Bronchial epithelial cell (primary cell): ENCODE results near the gene ANKRD40. TPM values are rescaled to one million over a fixed set of nuclear protein-coding genes. Genes with fewer than 3 reads are reported as not detected.

Experiments used
- DNase-seq: peaks from one replicate; pipeline ENCODE4 v3.0.0-alpha.2; 2010; ENCODE audit warnings: low read depth
- FAIRE-seq: peaks from 2 replicates; lab custom pipeline; 2011; peaks lifted over from hg19 to GRCh38; lab: Jason Lieb, UNC
- H3K27me3 ChIP-seq: 2 replicates; pipeline ENCODE4 v1.5.1; 2011; ENCODE audit warnings: low read length; ENCODE audit not compliant: control insufficient read depth, insufficient read depth
- H3K36me3 ChIP-seq: 2 replicates; pipeline ENCODE4 v1.5.1; 2011; ENCODE audit warnings: low read length; ENCODE audit not compliant: control insufficient read depth, insufficient read depth
- H3K4me3 ChIP-seq: 2 replicates; pipeline ENCODE4 v1.5.1; 2011; ENCODE audit warnings: mild to moderate bottlenecking, low read depth, low read length, control low read depth
- total RNA-seq: library from RNA; depleted of rRNA; stranded (reverse); fragments of >200 nt; gene quantifications from 2 replicates; pipeline ENCODE4 v1.2.1, GENCODE V29; 2014
- TF ChIP-seq, protein P1 (sequence below): IDR thresholded peaks from 2 replicates; pipeline ENCODE4 v1.5.1; 2011; ENCODE audit warnings: mild to moderate bottlenecking, moderate library complexity, low read length, control low read depth, inconsistent platforms; ENCODE audit not compliant: insufficient read depth, severe bottlenecking

The ANKRD40 gene
- total RNA-seq, 1 donor from 2014 or later, result 25.8 TPM

DNA sequence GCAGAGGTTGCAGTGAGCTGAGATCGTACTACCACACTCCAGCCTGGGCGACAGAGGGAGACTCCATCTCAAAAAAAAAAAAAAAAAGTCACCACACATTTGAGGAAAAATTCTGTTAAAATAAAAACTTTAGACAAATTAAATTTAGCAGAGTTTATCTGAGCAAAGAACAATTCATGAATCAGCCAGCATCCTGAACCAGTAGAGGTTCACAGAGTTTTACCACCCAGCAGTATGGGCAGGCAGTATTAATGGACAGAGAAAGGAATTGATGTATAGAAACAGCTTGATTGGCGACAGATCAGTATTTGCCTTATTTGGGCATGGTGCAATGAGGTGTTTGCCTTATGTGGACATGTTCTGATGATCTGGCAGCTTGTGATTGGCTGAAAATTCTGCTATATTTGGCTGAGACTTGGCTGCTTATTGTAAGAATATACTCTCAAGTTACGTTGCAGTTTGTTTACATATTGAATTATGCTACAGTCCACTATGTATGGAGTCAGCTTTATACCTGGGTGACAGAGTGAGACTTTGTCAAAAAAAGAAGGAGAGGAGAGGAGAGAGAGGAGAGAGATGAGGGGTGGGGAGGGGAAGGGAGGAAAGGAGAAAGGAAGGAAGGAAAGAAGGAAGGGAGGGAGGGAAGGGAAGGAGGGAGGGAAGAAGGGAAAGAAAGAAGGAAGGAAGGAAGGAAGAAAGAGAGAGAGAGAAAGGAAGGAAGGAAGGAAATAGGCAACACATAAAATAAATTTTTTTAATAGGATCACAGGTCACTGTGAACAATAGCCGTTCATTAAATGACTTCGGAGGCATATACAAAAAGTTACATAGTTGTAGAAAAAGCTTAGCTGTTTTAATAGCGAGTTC is 58.4 kb downstream of the ANKRD40 start:
- TF ChIP-seq, protein P1, sequence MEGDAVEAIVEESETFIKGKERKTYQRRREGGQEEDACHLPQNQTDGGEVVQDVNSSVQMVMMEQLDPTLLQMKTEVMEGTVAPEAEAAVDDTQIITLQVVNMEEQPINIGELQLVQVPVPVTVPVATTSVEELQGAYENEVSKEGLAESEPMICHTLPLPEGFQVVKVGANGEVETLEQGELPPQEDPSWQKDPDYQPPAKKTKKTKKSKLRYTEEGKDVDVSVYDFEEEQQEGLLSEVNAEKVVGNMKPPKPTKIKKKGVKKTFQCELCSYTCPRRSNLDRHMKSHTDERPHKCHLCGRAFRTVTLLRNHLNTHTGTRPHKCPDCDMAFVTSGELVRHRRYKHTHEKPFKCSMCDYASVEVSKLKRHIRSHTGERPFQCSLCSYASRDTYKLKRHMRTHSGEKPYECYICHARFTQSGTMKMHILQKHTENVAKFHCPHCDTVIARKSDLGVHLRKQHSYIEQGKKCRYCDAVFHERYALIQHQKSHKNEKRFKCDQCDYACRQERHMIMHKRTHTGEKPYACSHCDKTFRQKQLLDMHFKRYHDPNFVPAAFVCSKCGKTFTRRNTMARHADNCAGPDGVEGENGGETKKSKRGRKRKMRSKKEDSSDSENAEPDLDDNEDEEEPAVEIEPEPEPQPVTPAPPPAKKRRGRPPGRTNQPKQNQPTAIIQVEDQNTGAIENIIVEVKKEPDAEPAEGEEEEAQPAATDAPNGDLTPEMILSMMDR, result no peak
- H3K4me3 ChIP-seq, result no peak overlapping the region
- DNase-seq (peak; percentile 47), FAIRE-seq (peak; percentile 87)
- H3K36me3 ChIP-seq, result no peaks in the 10 kb centered on the region
- no peaks in the 10 kb centered on the region for H3K27me3 ChIP-seq

GRCh38 chr17:50647187-50647586 is 60.5 kb downstream of the ANKRD40 start:
- no peaks in the 10 kb centered on the region for H3K27me3 ChIP-seq
- FAIRE-seq (no peak), DNase-seq (no peak)
- no peaks in the 10 kb centered on the region for H3K36me3 ChIP-seq
- TF ChIP-seq, protein P1, result no peak
- no peak overlapping the region for H3K4me3 ChIP-seq

GRCh38 chr17:50645748-50646682 is 61.7 kb downstream of the ANKRD40 start:
- TF ChIP-seq, protein P1, result no peak
- FAIRE-seq, result no peak
- Histone ChIP-seq H3K4me3 (no peak overlapping the region), H3K36me3 (no peaks in the 10 kb centered on the region), H3K27me3 (no peaks in the 10 kb centered on the region)
- DNase-seq, result no peak

Other genes starting within 250 kb of the ANKRD40 start
- not detected in 2 replicates for gene CHAD, start 239.0 kb downstream of the ANKRD40 start, total RNA-seq
- 11.5 and 14.2 TPM in 2 replicates for gene RSAD1, start 229.1 kb downstream of the ANKRD40 start, total RNA-seq
- 0.13 and 0.26 TPM in 2 replicates for gene MYCBPAP, start 199.5 kb downstream of the ANKRD40 start, total RNA-seq
- 2.9 and 10.9 TPM in 2 replicates for gene EPN3, start 175.2 kb downstream of the ANKRD40 start, total RNA-seq
- 18.6 and 25.0 TPM in 2 replicates for gene SPATA20, start 160.7 kb downstream of the ANKRD40 start, total RNA-seq
- not detected in 2 replicates for gene CACNA1G, start 147.2 kb downstream of the ANKRD40 start, total RNA-seq
- gene ABCC3, start 73.0 kb downstream of the ANKRD40 start, total RNA-seq, result 17.0 and 33.2 TPM in 2 replicates
- gene LUC7L3, start 11.7 kb upstream of the ANKRD40 start, total RNA-seq, result 13.7 and 24.3 TPM in 2 replicates
- gene ANKRD40CL, start 59.6 kb upstream of the ANKRD40 start, total RNA-seq, result not detected in 2 replicates
- gene WFIKKN2, start 127.7 kb upstream of the ANKRD40 start, total RNA-seq, result not detected in 2 replicates
- 11.6 and 19.7 TPM in 2 replicates for gene TOB1, start 158.4 kb upstream of the ANKRD40 start, total RNA-seq